Neural cell (in vitro differentiated cells): ENCODE results near the gene RBBP7.

Experiments
- CTCF ChIP-seq: fragments of 450-650 bp; IDR thresholded peaks from 2 replicates; pipeline ENCODE4 v1.5.1; 2014; ENCODE audit warnings: antibody characterized with exemption, mild to moderate bottlenecking, moderate library complexity; ENCODE audit not compliant: poor library complexity, severe bottlenecking
- EP300 ChIP-seq: fragments of 450-650 bp; conservative IDR thresholded peaks from 2 replicates; pipeline ENCODE4 v1.6.1; 2014; ENCODE audit warnings: antibody characterized with exemption, mild to moderate bottlenecking, moderate library complexity; ENCODE audit not compliant: poor library complexity, severe bottlenecking
- EZH2 ChIP-seq: fragments of 200-600, 300-800 bp; shearing (Covaris generic), sonication (generic); IDR thresholded peaks from 2 replicates; pipeline ENCODE4 v1.6.1; 2014; ENCODE audit warnings: antibody characterized with exemption, low read length, borderline replicate concordance, mild to moderate bottlenecking; ENCODE audit not compliant: insufficient read depth, poor library complexity, severe bottlenecking
- MXI1 ChIP-seq: fragments of 450-650 bp; conservative IDR thresholded peaks from 2 replicates; pipeline ENCODE4 v1.6.1; 2014; ENCODE audit warnings: antibody characterized with exemption, mild to moderate bottlenecking; ENCODE audit not compliant: poor library complexity, severe bottlenecking
- POLR2AphosphoS5 ChIP-seq: IDR thresholded peaks from 2 replicates; pipeline ENCODE4 v1.6.1; 2012

GRCh38 chrX:16819634-16820033, 50.5 kb downstream of the RBBP7 start:
- no peak for TF ChIP-seq POLR2AphosphoS5
- TF ChIP-seq CTCF, result no peak
- no peak for TF ChIP-seq EZH2
- no peak for TF ChIP-seq EP300
- no peak for TF ChIP-seq MXI1
